ENCODE measurements around the gene PPP2R5E. TPM values are rescaled to one million over a fixed set of nuclear protein-coding genes. Genes with fewer than 3 reads are reported as not detected.

The PPP2R5E gene
- total and polyA plus RNA-seq, 9 of the 15 experiments (the other 6 are each of a cell fraction or from before 2014, with no cell fraction given): 4.2 to 30.3 (median 11.0) TPM

DNA sequence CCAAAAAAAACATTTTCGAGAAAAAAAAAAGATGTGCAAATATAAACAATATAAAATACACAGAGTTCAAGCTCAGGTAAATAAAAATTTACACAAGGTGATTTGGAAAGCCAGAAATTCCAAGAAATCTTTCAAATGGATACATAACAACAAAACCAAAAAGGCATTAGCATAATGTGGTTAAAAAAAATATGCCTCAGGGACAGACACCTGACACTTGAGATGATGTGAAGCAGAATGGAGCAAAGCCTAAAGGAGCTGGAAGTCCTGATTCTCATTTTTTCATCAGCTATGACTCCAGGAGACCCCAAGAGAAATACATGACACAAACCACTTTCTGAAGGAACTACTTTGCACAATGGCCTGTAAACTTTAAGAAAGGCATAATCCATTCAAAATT, 98.6 kb downstream of the PPP2R5E start:
- in situ Hi-C loops (cut with MboI) (no loop called here), intact Hi-C loops (cut with micrococcal nuclease) (no loop called here)
- no peak for FAIRE-seq
- TF ChIP-seq BHLHE40 (IDR thresholded peaks at IDR 0.05; ENCODE audit: low read length) (no peak), EP300 (IDR thresholded peaks at IDR 0.05; ENCODE audit: low read length) (no peak), MIER1 (IDR thresholded peaks at IDR 0.05; ENCODE audit: low read depth) (no peak), IRF2 (CRISPR knock-in tag; IDR thresholded peaks at IDR 0.05) (no peak), ZNF124 (CRISPR knock-in tag; IDR thresholded peaks at IDR 0.05) (no peak), MCM3 (IDR thresholded peaks at IDR 0.05) (no peak), SNIP1 (IDR thresholded peaks at IDR 0.05; ENCODE audit: low read depth) (no peak), NCOR1 (IDR thresholded peaks at IDR 0.05) (no peak), HSF4 (CRISPR knock-in tag; IDR thresholded peaks at IDR 0.05; ENCODE audit: borderline replicate concordance) (no peak)
- TF ChIP-seq, protein P1, sequence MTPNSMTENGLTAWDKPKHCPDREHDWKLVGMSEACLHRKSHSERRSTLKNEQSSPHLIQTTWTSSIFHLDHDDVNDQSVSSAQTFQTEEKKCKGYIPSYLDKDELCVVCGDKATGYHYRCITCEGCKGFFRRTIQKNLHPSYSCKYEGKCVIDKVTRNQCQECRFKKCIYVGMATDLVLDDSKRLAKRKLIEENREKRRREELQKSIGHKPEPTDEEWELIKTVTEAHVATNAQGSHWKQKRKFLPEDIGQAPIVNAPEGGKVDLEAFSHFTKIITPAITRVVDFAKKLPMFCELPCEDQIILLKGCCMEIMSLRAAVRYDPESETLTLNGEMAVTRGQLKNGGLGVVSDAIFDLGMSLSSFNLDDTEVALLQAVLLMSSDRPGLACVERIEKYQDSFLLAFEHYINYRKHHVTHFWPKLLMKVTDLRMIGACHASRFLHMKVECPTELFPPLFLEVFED (CRISPR knock-in tag; conservative IDR thresholded peaks at IDR 0.05): no peak
- TF ChIP-seq, protein P2, sequence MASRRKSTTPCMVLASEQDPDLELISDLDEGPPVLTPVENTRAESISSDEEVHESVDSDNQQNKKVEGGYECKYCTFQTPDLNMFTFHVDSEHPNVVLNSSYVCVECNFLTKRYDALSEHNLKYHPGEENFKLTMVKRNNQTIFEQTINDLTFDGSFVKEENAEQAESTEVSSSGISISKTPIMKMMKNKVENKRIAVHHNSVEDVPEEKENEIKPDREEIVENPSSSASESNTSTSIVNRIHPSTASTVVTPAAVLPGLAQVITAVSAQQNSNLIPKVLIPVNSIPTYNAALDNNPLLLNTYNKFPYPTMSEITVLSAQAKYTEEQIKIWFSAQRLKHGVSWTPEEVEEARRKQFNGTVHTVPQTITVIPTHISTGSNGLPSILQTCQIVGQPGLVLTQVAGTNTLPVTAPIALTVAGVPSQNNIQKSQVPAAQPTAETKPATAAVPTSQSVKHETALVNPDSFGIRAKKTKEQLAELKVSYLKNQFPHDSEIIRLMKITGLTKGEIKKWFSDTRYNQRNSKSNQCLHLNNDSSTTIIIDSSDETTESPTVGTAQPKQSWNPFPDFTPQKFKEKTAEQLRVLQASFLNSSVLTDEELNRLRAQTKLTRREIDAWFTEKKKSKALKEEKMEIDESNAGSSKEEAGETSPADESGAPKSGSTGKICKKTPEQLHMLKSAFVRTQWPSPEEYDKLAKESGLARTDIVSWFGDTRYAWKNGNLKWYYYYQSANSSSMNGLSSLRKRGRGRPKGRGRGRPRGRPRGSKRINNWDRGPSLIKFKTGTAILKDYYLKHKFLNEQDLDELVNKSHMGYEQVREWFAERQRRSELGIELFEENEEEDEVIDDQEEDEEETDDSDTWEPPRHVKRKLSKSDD (conservative IDR thresholded peaks at IDR 0.05; ENCODE audit: low read length): no peak
- TF ChIP-seq, protein P3, sequence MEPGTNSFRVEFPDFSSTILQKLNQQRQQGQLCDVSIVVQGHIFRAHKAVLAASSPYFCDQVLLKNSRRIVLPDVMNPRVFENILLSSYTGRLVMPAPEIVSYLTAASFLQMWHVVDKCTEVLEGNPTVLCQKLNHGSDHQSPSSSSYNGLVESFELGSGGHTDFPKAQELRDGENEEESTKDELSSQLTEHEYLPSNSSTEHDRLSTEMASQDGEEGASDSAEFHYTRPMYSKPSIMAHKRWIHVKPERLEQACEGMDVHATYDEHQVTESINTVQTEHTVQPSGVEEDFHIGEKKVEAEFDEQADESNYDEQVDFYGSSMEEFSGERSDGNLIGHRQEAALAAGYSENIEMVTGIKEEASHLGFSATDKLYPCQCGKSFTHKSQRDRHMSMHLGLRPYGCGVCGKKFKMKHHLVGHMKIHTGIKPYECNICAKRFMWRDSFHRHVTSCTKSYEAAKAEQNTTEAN (CRISPR knock-in tag; IDR thresholded peaks at IDR 0.05): no peak
- no peak for ATAC-seq
- no peak for DNase-seq (ENCODE audit: extremely low read depth in 1 of 4, low spot score in 3 of 4)
- H3K9me1 ChIP-seq (ENCODE audit: control insufficient read depth, insufficient read depth, low read length): no peaks in the 10 kb centered on the region
- no peaks in the 10 kb centered on the region for H3K4me1 ChIP-seq (replicated peaks in 1 of 2; ENCODE audit: control insufficient read depth in 2 of 2, insufficient read depth in 2 of 2, low read length in 2 of 2)
- no peaks in the 10 kb centered on the region for H4K20me1 ChIP-seq (replicated peaks; ENCODE audit: control insufficient read depth, insufficient read depth, low read length)
- no peaks in the 10 kb centered on the region for H3K36me3 ChIP-seq (ENCODE audit: control insufficient read depth, insufficient read depth, low read length)
- no peak overlapping the region for H3K9ac ChIP-seq (ENCODE audit: insufficient read depth in 1 of 2, low read depth in 2 of 2, low read length in 2 of 2)
- 44% methylated on average over 1 of the region's 1 CpG for WGBS (ENCODE audit: insufficient coverage, low coverage, missing lambda C conversion rate)
- H3K4me2 ChIP-seq (ENCODE audit: insufficient read depth, low read length): no peak overlapping the region
- no peak overlapping the region for H2AFZ ChIP-seq (ENCODE audit: low read depth, low read length)
- ChIA-PET CTCF (ENCODE audit: low intra/inter-chr PET ratio) (no interaction called here), POLR2A (no interaction called here)
- no TSS peak for BruUV-seq (replicated peaks)
- H3K79me2 ChIP-seq (ENCODE audit: control insufficient read depth, insufficient read depth, low read length): peaks cover 13% of the 10 kb centered on the region; the same call in 2 of the 3 replicates
- no peak overlapping the region for H3K4me3 ChIP-seq
- H3K27ac ChIP-seq (ENCODE audit: extremely low read depth, low read depth, low read length): no peak overlapping the region
- no peaks in the 10 kb centered on the region for H3K9me3 ChIP-seq (replicated peaks; ENCODE audit: control insufficient read depth, insufficient read depth, low read depth, low read length)
- no peaks in the 10 kb centered on the region for H3K27me3 ChIP-seq (ENCODE audit: control insufficient read depth in 2 of 2, insufficient read depth in 2 of 2, low read length in 2 of 2)
